Measurements from ENCODE around the gene FAXDC2. TPM values are rescaled to one million over a fixed set of nuclear protein-coding genes. Genes with fewer than 3 reads are reported as not detected.

Gene FAXDC2
- total RNA-seq, 1 donor: 17.4 TPM

GRCh38 chr5:154794525-154795234 is 55.7 kb downstream of the FAXDC2 start:
- peak; percentile 80 for DNase-seq (ENCODE audit: low read depth)
- no peak overlapping the region for H3K4me3 ChIP-seq (ENCODE audit: low read depth, low read length)

DNA sequence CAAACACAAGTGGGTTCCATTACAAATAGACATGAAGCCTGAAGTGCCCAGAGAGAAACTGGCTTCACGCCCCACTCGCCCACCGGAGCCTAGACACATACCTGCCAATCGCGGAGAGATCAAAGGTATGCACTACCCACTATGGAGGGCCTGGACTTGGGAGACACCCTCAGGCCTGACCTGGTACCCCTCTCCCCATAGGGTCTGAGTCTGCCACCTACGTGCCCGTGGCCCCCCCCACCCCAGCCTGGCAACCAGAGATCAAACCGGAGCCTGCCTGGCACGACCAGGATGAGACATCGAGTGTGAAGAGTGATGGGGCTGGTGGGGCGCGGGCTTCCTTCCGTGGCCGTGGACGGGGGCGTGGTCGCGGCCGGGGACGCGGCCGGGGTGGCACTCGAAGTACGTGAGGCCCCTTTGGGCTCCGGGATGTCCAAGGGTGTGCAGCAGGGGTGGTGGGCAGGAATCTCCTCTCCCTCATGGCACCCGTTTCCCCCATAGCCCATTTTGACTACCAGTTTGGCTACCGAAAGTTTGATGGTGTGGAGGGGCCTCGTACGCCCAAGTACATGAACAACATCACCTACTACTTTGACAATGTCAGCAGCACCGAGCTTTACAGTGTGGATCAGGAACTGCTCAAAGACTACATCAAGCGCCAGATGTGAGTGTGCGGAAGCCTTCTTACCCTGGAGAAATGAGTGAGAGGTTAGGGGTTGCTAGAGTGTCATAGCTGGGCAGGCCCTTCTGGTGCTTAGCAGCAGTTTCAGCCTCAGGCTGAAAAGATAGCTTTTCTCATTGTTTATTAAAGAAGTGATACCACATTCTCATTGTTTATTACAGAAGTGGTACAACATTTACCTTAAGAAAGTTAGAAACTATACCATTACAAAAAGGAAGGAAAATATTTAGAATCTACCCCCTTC is 56.5 kb downstream of the FAXDC2 start:
- H3K4me3 ChIP-seq (ENCODE audit: low read depth, low read length): no peak overlapping the region
- TF ChIP-seq, protein P1, sequence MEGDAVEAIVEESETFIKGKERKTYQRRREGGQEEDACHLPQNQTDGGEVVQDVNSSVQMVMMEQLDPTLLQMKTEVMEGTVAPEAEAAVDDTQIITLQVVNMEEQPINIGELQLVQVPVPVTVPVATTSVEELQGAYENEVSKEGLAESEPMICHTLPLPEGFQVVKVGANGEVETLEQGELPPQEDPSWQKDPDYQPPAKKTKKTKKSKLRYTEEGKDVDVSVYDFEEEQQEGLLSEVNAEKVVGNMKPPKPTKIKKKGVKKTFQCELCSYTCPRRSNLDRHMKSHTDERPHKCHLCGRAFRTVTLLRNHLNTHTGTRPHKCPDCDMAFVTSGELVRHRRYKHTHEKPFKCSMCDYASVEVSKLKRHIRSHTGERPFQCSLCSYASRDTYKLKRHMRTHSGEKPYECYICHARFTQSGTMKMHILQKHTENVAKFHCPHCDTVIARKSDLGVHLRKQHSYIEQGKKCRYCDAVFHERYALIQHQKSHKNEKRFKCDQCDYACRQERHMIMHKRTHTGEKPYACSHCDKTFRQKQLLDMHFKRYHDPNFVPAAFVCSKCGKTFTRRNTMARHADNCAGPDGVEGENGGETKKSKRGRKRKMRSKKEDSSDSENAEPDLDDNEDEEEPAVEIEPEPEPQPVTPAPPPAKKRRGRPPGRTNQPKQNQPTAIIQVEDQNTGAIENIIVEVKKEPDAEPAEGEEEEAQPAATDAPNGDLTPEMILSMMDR (IDR thresholded peaks at IDR 0.05; ENCODE audit: insufficient read depth, low read length): no peak
- DNase-seq (ENCODE audit: low read depth): no peak

More at GRCh38 chr5:154794525-154795234, 55.7 kb downstream of the FAXDC2 start:
- TF ChIP-seq, protein P1 (IDR thresholded peaks at IDR 0.05; ENCODE audit: insufficient read depth, low read length): no peak

GRCh38 chr5:154791535-154791934 is 58.9 kb downstream of the FAXDC2 start:
- no peak overlapping the region for H3K4me3 ChIP-seq (ENCODE audit: low read depth, low read length)
- TF ChIP-seq, protein P1 (IDR thresholded peaks at IDR 0.05; ENCODE audit: insufficient read depth, low read length): no peak
- no peak for DNase-seq (ENCODE audit: low read depth)

DNA sequence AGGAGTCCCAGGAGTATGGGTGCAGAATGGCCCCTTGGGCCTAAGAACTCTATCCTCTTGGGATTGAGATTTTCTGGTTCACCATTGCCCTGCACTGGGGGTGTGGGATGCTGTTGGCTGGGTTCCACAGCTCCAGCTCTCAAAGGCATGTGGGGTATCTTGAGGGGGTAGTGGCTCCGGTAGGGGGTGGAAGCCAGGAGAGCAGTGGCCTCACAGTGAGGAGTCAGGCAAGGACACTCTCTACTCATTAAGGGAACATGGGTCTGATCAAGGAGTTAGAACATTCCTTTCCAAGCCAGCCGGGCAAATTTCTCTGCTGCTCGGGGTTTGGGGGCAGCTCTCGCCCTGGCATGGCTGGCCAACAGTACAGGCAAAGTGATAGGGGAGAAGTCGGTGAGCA is 62.2 kb downstream of the FAXDC2 start:
- DNase-seq (ENCODE audit: low read depth): no peak
- TF ChIP-seq, protein P1 (IDR thresholded peaks at IDR 0.05; ENCODE audit: insufficient read depth, low read length): no peak
- no peak overlapping the region for H3K4me3 ChIP-seq (ENCODE audit: low read depth, low read length)

DNA sequence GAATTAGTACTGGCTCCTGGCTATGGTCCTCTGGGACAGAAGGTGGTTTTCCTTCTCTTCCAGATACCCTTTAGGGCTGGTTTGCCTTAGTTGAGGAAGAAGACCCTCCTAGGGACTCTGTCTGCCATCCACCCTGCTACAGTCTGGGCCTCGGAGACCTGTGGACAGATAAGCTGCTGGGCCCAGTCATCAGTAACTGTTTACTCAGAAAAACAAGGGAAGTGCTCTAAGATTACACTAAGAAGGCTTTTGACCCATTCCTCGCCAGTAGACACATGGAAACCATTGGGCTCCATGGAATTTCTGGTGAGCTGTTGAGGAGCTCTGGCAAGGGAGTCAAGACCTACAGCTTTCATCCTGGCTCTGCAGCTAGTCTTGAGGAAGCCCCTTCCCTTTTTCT is 64.0 kb downstream of the FAXDC2 start:
- no peak for DNase-seq (ENCODE audit: low read depth)
- no peak overlapping the region for H3K4me3 ChIP-seq (ENCODE audit: low read depth, low read length)
- TF ChIP-seq, protein P1 (IDR thresholded peaks at IDR 0.05; ENCODE audit: insufficient read depth, low read length): no peak

DNA sequence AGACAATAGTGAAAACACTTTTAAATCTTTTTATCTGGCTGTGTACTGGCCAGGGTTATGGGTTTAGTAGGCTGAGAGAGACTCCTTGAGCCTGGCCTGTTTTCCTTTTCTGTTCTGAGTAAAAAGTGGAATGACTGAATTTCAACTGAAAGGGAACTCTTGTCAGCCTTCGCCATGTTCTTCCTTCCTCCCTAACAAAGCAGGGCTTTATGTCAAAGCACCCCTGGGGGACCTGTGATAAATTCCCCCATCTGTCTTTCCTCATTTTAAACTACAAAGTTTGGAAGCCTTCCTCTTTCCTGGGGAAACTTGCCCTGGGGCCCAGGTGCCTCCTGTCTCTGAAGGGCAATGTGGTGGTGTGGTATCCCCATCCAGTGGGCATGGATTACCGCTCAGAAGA is 65.5 kb downstream of the FAXDC2 start:
- TF ChIP-seq, protein P1 (IDR thresholded peaks at IDR 0.05; ENCODE audit: insufficient read depth, low read length): no peak
- no peak for DNase-seq (ENCODE audit: low read depth)
- no peak overlapping the region for H3K4me3 ChIP-seq (ENCODE audit: low read depth, low read length)
